Measurements from ENCODE around the gene FRMD4A. TPM values are rescaled to one million over a fixed set of nuclear protein-coding genes. Genes with fewer than 3 reads are reported as not detected.
"Not testable (repeated sequence)": the region's sequence is repeated elsewhere in the genome, so short reads cannot be mapped to it uniquely, and the experiment has no call there.

FRMD4A gene
- total RNA-seq, 1 donor from 2014 or later, result 0.64 TPM

DNA sequence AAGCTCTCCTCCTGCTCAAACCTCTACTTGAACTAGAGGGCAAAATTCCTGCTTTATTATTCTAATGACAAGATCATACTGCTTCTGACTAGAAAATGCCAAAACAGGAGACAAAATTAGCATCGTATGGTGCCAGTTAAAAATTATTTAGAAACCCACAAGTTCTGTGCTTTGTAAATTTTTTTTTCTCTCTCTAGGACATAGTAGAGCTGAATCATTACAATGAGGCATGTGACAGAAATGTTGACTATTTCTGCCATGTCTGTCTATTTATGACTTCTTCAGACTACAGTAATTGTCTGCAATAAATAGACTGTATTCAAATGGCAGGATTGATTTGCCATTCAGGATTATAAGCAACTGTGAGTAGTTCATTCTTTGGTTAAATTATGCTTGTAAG, 408.1 kb downstream of the FRMD4A start:
- Mint-ChIP-seq H3K36me3 (ENCODE audit: low read depth) (no peaks in the 10 kb centered on the region), H3K4me3 (no peak overlapping the region), H3K27ac (no peak overlapping the region), H3K27me3 (peaks cover 6% of the 10 kb centered on the region), H3K9me3 (no peaks in the 10 kb centered on the region), H3K4me1 (peaks cover 25% of the 10 kb centered on the region)
- no peak for ATAC-seq (ENCODE audit: low read depth)
- intact Hi-C loops (cut with micrococcal nuclease), result no loop called here
- no peak for TF ChIP-seq CTCF (IDR thresholded peaks at IDR 0.05)
- no peak for DNase-seq
- ChIA-PET POLR2A (no interaction called here), CTCF (no interaction called here)

GRCh38 chr10:13921941-13922340, 408.8 kb downstream of the FRMD4A start:
- DNase-seq (no peak), ATAC-seq (ENCODE audit: low read depth) (no peak)
- H3K27ac Mint-ChIP-seq, result no peak overlapping the region
- H3K9me3 Mint-ChIP-seq, result no peaks in the 10 kb centered on the region
- H3K27me3 Mint-ChIP-seq, result peaks cover 6% of the 10 kb centered on the region
- TF ChIP-seq CTCF (IDR thresholded peaks at IDR 0.05), result no peak
- H3K4me1 Mint-ChIP-seq, result peaks cover 25% of the 10 kb centered on the region
- no peaks in the 10 kb centered on the region for H3K36me3 Mint-ChIP-seq (ENCODE audit: low read depth)
- intact Hi-C loops (cut with micrococcal nuclease), result no loop called here
- ChIA-PET POLR2A (no interaction called here), CTCF (no interaction called here)
- H3K4me3 Mint-ChIP-seq, result no peak overlapping the region

DNA sequence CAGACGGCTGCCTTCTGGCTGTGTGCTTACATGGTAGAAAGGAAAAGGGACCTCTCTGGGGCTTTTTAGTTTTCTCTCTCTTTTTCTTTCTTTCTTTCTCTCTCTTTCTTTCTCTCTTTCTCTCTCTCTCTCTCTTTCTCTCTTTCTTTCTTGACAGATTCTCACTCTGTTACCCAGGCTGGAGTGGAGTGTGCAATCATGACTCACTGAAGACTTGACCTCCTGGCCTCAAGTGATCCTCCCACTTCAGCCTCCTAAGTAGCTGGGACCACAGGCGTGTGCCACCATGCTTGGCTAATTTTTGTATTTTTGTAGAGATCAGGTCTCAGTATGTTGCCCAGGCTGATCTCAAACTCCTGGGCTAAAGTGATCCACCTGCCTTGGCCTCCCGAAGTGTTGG, 409.6 kb downstream of the FRMD4A start:
- H3K4me1 Mint-ChIP-seq, result peaks cover 25% of the 10 kb centered on the region
- H3K27me3 Mint-ChIP-seq; ATAC-seq (ENCODE audit: low read depth); H3K9me3 Mint-ChIP-seq; H3K36me3 Mint-ChIP-seq (ENCODE audit: low read depth); DNase-seq; POLR2A ChIA-PET; CTCF ChIA-PET; H3K27ac Mint-ChIP-seq; intact Hi-C loops (cut with micrococcal nuclease); H3K4me3 Mint-ChIP-seq: not testable (repeated sequence)

DNA sequence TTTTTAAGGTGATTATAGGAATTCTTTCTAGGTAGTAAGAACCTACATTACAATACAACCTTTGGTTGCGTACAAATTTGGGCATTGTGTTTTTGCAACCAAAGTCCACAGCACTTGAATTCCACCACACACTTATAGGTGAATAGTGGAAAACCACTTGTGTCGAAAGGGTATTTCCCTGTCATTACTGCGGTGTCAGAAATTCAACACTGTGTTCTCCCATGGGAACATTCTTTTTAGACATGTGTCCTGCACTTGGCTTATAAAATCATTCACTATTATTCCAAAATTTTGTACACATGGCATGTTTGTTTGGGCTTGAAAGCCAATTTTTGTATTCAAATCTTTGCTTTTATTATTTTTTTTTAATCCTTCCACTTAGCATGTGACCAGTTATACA, 410.3 kb downstream of the FRMD4A start:
- H3K4me1 Mint-ChIP-seq, result peaks cover 20% of the 10 kb centered on the region
- no peaks in the 10 kb centered on the region for H3K9me3 Mint-ChIP-seq
- peaks cover 8% of the 10 kb centered on the region for H3K27me3 Mint-ChIP-seq
- H3K36me3 Mint-ChIP-seq (ENCODE audit: low read depth), result no peaks in the 10 kb centered on the region
- ChIA-PET CTCF (interaction anchor here (0.5 kb wide), 1 partner anchor 162 kb away, joined by 3 read pairs; no protein-coding TSS in a partner anchor), POLR2A (no interaction called here)
- ATAC-seq (ENCODE audit: low read depth) (no peak), DNase-seq (no peak)
- TF ChIP-seq CTCF (IDR thresholded peaks at IDR 0.05), result no peak
- intact Hi-C loops (cut with micrococcal nuclease), result no loop called here
- no peak overlapping the region for H3K4me3 Mint-ChIP-seq
- H3K27ac Mint-ChIP-seq, result no peak overlapping the region

GRCh38 chr10:13920031-13920430, 410.7 kb downstream of the FRMD4A start:
- CTCF ChIA-PET, result interaction anchor here (0.5 kb wide), 1 partner anchor 162 kb away, joined by 3 read pairs; no protein-coding TSS in a partner anchor
- H3K36me3 Mint-ChIP-seq (ENCODE audit: low read depth), result no peaks in the 10 kb centered on the region

More at GRCh38 chr10:13920031-13920430, 410.7 kb downstream of the FRMD4A start:
- DNase-seq, result no peak
- no peak for TF ChIP-seq CTCF (IDR thresholded peaks at IDR 0.05)
- H3K9me3 Mint-ChIP-seq, result no peaks in the 10 kb centered on the region
- H3K27me3 Mint-ChIP-seq, result peaks cover 8% of the 10 kb centered on the region
- intact Hi-C loops (cut with micrococcal nuclease), result no loop called here
- no peak overlapping the region for H3K27ac Mint-ChIP-seq
- no peak overlapping the region for H3K4me3 Mint-ChIP-seq
- no peak for ATAC-seq (ENCODE audit: low read depth)
- peaks cover 16% of the 10 kb centered on the region for H3K4me1 Mint-ChIP-seq
- POLR2A ChIA-PET, result no interaction called here

Data from activated B cell treated with CpG ODN at 0.5 μM for 24 hours (primary cell).